CD4-positive, alpha-beta memory T cell (primary cell): ENCODE data around the gene CFAP91. TPM values are rescaled to one million over a fixed set of nuclear protein-coding genes. Genes with fewer than 3 reads are reported as not detected.
"Not testable (repeated sequence)": the region's sequence is repeated elsewhere in the genome, so short reads cannot be mapped to it uniquely, and the experiment has no call there.

Experiments used
- CTCF ChIA-PET: fragments of 350-600 bp; sonication (Branson Sonifier 250); formaldehyde crosslinking; loops from one replicate; lab custom pipeline; 2021; ENCODE audit warnings: inconsistent platforms; ENCODE audit not compliant: partially characterized antibody; lab: Charles Lee
- POLR2A ChIA-PET: fragments of 350-600 bp; sonication (Branson Sonifier 250); formaldehyde crosslinking; loops from one replicate; lab custom pipeline; 2021; ENCODE audit not compliant: partially characterized antibody; lab: Charles Lee
- DNase-seq, 5 donors: peaks; one replicate each; pipeline versions ENCODE4 v3.0.0 to v3.0.0-alpha.2; 2020 to 2022; ENCODE audit warnings: mixed read lengths in 1 of 5
- H3K27ac ChIP-seq: one replicate; pipeline ENCODE4 v1.7.0; 2013; ENCODE audit warnings: low read depth, low read length
- H3K27me3 ChIP-seq: 2 replicates; pipeline ENCODE4 v1.7.0; 2013; ENCODE audit warnings: mild to moderate bottlenecking, low read length, moderate library complexity; ENCODE audit not compliant: insufficient read depth
- H3K36me3 ChIP-seq: 2 replicates; pipeline ENCODE4 v1.7.0; 2013; ENCODE audit warnings: mild to moderate bottlenecking, low read length, moderate library complexity; ENCODE audit not compliant: insufficient read depth
- H3K4me1 ChIP-seq: 2 replicates; pipeline ENCODE4 v1.7.0; 2013; ENCODE audit warnings: mild to moderate bottlenecking, low read length, moderate library complexity; ENCODE audit not compliant: insufficient read depth
- H3K4me3 ChIP-seq, 2 donors: one replicate each; pipeline ENCODE4 v1.7.0; 2013; ENCODE audit warnings: low read length in 2 of 2, mild to moderate bottlenecking in 1 of 2
- H3K9me3 ChIP-seq, 2 donors: one replicate each; pipeline ENCODE4 v1.7.0; 2013; ENCODE audit warnings: low read length in 2 of 2, control low read depth in 1 of 2; ENCODE audit not compliant: control insufficient read depth in 1 of 2
- H3K27ac Mint-ChIP-seq, 7 donors: one replicate each; pipeline ENCODE4 v1.8.0; 2020 to 2021; ENCODE audit warnings: mixed read lengths in 7 of 7, mild to moderate bottlenecking in 6 of 7, inconsistent platforms in 3 of 7, moderate library complexity in 3 of 7
- H3K27me3 Mint-ChIP-seq, 2 donors: one replicate each; pipeline ENCODE4 v1.8.0; 2020 to 2021; ENCODE audit warnings: mixed read lengths in 2 of 2
- H3K36me3 Mint-ChIP-seq, 2 donors: one replicate each; pipeline ENCODE4 v1.8.0; 2020 to 2021; ENCODE audit warnings: mixed read lengths in 2 of 2, inconsistent platforms in 1 of 2, mild to moderate bottlenecking in 1 of 2
- H3K4me1 Mint-ChIP-seq, 4 donors: one replicate each; pipeline ENCODE4 v1.8.0; 2020 to 2021; ENCODE audit warnings: mixed read lengths in 4 of 4, mild to moderate bottlenecking in 1 of 4
- H3K4me3 Mint-ChIP-seq, 8 donors: one replicate each; pipeline ENCODE4 v1.8.0; 2020 to 2021; ENCODE audit warnings: mixed read lengths in 8 of 8, mild to moderate bottlenecking in 7 of 8, moderate library complexity in 6 of 8, inconsistent platforms in 3 of 8
- H3K9me3 Mint-ChIP-seq, 8 donors: one replicate each; pipeline ENCODE4 v1.8.0; 2020 to 2021; ENCODE audit warnings: mixed read lengths in 8 of 8, mild to moderate bottlenecking in 5 of 8, inconsistent platforms in 3 of 8, moderate library complexity in 1 of 8
- intact Hi-C: fragments of 100-400 bp; cut with micrococcal nuclease; formaldehyde crosslinking; loops from one replicate; pipeline ENCODE4 v1.15.1; 2023
- polyA plus RNA-seq, 2 donors: library from polyadenylated mRNA; unstranded; fragments of 300-500 nt; fragmentation: Illumina TruSeq; gene quantifications; one replicate each; pipeline ENCODE4 v1.2.3, GENCODE V29; 2021
- total RNA-seq, 2 experiments: library from RNA; stranded (reverse); gene quantifications; one replicate each; pipeline ENCODE4 v1.2.3, GENCODE V29; 2021

Gene CFAP91
- total and polyA plus RNA-seq, 4 experiments from 2014 or later, result 0.48 to 0.58 TPM; not detected in 2

GRCh38 chr3:119678209-119678608, 24.6 kb upstream of the CFAP91 start:
- H3K4me3 ChIP-seq, H3K27me3 ChIP-seq, H3K9me3 Mint-ChIP-seq, H3K9me3 ChIP-seq, H3K27me3 Mint-ChIP-seq, H3K4me3 Mint-ChIP-seq, DNase-seq, H3K27ac ChIP-seq: not testable (repeated sequence)
- ChIA-PET POLR2A (interaction anchor here (0.7 to 2.4 kb wide), 4 partner anchors 180 to 438 kb away, joined by 3 to 20 read pairs (median 6); partner anchors contain the start of genes B4GALT4, GSK3B and TIMMDC1), CTCF (interaction anchor here (1.5 to 4.4 kb wide), 2 partner anchors 98 to 795 kb away, joined by 3 to 42 read pairs; no protein-coding TSS in a partner anchor)
- peaks cover 28% of the 10 kb centered on the region for H3K4me1 ChIP-seq
- peaks cover 15% of the 10 kb centered on the region for H3K36me3 ChIP-seq
- Mint-ChIP-seq H3K36me3 (peaks cover 9 to 21% of the 10 kb centered on the region in 2 donors), H3K4me1 (peaks cover 24 to 32% (median 29%) of the 10 kb centered on the region in 4 donors), H3K27ac (peak overlapping the region in 2 of 7 donors; percentile 24 to 41)
- intact Hi-C loops, result loop anchor here (5.0 to 10.0 kb wide), 4 partner anchors 443 to 1064 kb away; partner anchors contain the start of genes GTF2E1, LRRC58, NDUFB4 and RABL3

DNA sequence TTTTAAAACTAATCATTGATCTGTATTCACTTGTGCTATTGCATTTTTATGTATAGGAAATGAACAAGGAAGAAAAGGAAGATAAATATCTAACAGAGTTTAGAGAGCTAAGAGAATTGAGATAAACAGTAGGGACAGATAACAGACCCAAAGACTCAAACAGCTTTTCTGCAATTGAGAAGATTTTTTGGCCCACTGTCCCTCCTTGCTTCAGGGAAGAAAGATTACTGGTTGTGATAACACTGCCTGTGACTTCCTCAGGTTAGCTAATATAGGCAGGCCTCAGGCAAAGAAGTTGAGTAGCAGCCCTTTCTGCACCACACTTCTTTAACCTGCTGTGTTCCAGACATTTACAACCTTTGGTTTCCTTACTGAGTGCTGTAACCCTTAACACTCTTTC, 22.9 kb upstream of the CFAP91 start:
- DNase-seq, result no peak
- peaks cover 4% of the 10 kb centered on the region for H3K36me3 ChIP-seq
- H3K9me3 ChIP-seq, result no peaks in the 10 kb centered on the region
- Mint-ChIP-seq H3K4me3 (no peak overlapping the region), H3K9me3 (no peaks in the 10 kb centered on the region), H3K27me3 (no peaks in the 10 kb centered on the region), H3K27ac (no peak overlapping the region), H3K4me1 (peaks cover 22 to 28% (median 25%) of the 10 kb centered on the region in 4 donors), H3K36me3 (peaks cover 4 to 16% of the 10 kb centered on the region in 2 donors)
- H3K27ac ChIP-seq, result no peak overlapping the region
- peaks cover 24% of the 10 kb centered on the region for H3K4me1 ChIP-seq
- H3K27me3 ChIP-seq, result no peaks in the 10 kb centered on the region
- ChIA-PET POLR2A (no interaction called here), CTCF (interaction anchor here (1.0 to 4.4 kb wide), 3 partner anchors 80 to 796 kb away, joined by 3 to 42 read pairs (median 9); no protein-coding TSS in a partner anchor)
- intact Hi-C loops, result loop anchor here (2.0 to 10.0 kb wide), 5 partner anchors 445 to 1062 kb away; partner anchors contain the start of genes GTF2E1, LRRC58, NDUFB4 and RABL3
- H3K4me3 ChIP-seq, result no peak overlapping the region

- no peaks in the 10 kb centered on the region for H3K9me3 Mint-ChIP-seq
- no peak for DNase-seq
- peaks cover 0 to 4% of the 10 kb centered on the region in 2 donors for H3K36me3 Mint-ChIP-seq
- no peak overlapping the region for H3K4me3 Mint-ChIP-seq
- Histone ChIP-seq H3K27me3 (no peaks in the 10 kb centered on the region), H3K9me3 (no peaks in the 10 kb centered on the region), H3K27ac (no peak overlapping the region), H3K36me3 (no peaks in the 10 kb centered on the region), H3K4me3 (no peak overlapping the region), H3K4me1 (peaks cover 10% of the 10 kb centered on the region)
- peaks cover 9 to 14% (median 12%) of the 10 kb centered on the region in 4 donors for H3K4me1 Mint-ChIP-seq
- ChIA-PET POLR2A (no interaction called here), CTCF (interaction anchor here (0.7 to 4.4 kb wide), 12 partner anchors 9 to 798 kb away, joined by 3 to 42 read pairs (median 4); partner anchors contain the start of genes ARHGAP31, B4GALT4, POGLUT1 and TEX55)
- H3K27ac Mint-ChIP-seq, result no peak overlapping the region
- intact Hi-C loops, result loop anchor here (1.0 to 2.0 kb wide), 2 partner anchors 406 to 582 kb away; no protein-coding TSS in a partner anchor
- peaks cover 0 to 1% of the 10 kb centered on the region in 2 donors for H3K27me3 Mint-ChIP-seq
Measured at GRCh38 chr3:119681279-119681678, 21.5 kb upstream of the CFAP91 start.

DNA sequence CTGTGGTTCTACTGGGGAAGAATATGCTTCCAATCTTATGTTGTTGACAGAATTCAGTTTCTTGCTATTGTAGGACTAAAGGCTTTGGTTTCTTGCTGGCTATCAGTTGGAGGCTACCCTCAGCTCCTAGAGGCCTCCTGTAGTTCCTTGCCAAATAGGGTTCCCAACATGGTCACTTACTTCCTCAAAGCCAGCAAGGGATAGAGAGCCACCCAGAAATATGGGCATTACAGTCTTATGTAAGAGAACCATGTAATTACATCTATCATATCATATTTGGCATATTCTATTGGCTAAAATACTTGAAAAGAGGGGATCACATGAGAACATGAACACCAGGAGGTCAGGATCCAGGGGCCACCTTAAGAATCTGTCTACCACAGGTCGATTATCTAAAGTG, 19.4 kb upstream of the CFAP91 start:
- CTCF ChIA-PET, result no interaction called here
- Mint-ChIP-seq H3K36me3 (no peaks in the 10 kb centered on the region), H3K9me3 (peaks cover 0 to 5% (median under 1%) of the 10 kb centered on the region in 8 donors), H3K27me3 (peaks cover under 1 to 1% of the 10 kb centered on the region in 2 donors), H3K27ac (no peak overlapping the region), H3K4me1 (no peaks in the 10 kb centered on the region), H3K4me3 (no peak overlapping the region)
- POLR2A ChIA-PET, result no interaction called here
- no peak overlapping the region for H3K4me3 ChIP-seq
- no peaks in the 10 kb centered on the region for H3K36me3 ChIP-seq
- intact Hi-C loops, result no loop called here
- H3K27ac ChIP-seq, result no peak overlapping the region
- no peaks in the 10 kb centered on the region for H3K4me1 ChIP-seq
- no peaks in the 10 kb centered on the region for H3K9me3 ChIP-seq
- H3K27me3 ChIP-seq, result no peaks in the 10 kb centered on the region
- DNase-seq, result no peak

DNA sequence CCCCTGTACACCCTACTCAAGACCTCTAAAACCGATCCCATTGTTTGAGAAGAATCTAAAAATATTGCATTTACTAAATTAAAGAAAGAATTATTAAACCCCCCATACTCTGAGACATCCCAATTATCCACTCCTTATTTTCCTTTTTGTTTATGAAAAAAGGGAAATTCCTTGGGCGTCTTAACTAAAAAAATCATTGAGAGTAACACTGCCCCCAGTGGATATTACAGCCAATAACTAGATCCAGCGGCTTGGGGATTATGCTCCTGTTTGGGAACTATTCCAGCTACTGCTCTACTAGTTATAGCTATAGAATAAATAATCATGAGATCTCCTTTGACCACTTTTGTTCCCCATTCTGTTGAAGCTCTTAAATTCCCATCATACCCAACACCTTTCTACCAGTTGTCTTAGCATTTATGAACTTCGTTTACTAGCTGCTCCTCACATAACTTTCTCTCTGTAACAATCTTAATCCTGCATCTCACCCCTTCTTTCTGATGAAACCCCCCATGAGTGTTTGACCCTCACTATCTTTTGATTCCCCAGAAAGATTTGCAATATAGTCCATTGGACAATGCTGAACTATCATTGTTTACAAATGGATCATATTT, 12.7 kb upstream of the CFAP91 start:
- Mint-ChIP-seq H3K4me3 (no peak overlapping the region), H3K9me3 (peaks cover 0 to 5% (median 2%) of the 10 kb centered on the region in 8 donors), H3K27me3 (peaks cover 3% of the 10 kb centered on the region in 2 donors), H3K27ac (no peak overlapping the region), H3K36me3 (no peaks in the 10 kb centered on the region), H3K4me1 (no peaks in the 10 kb centered on the region)
- no peaks in the 10 kb centered on the region for H3K9me3 ChIP-seq
- no peak overlapping the region for H3K27ac ChIP-seq
- no peaks in the 10 kb centered on the region for H3K27me3 ChIP-seq
- POLR2A ChIA-PET, result no interaction called here
- intact Hi-C loops, result no loop called here
- no peaks in the 10 kb centered on the region for H3K36me3 ChIP-seq
- CTCF ChIA-PET, result interaction anchor here (0.8 to 1.9 kb wide), 7 partner anchors 9 to 420 kb away, joined by 3 to 8 read pairs (median 4); partner anchors contain the start of gene COX17
- no peak overlapping the region for H3K4me3 ChIP-seq
- no peak for DNase-seq
- H3K4me1 ChIP-seq, result no peaks in the 10 kb centered on the region

GRCh38 chr3:119695480-119695879, 7.3 kb upstream of the CFAP91 start:
- no peaks in the 10 kb centered on the region for H3K9me3 ChIP-seq
- H3K27me3 ChIP-seq, result no peaks in the 10 kb centered on the region
- ChIA-PET CTCF (no interaction called here), POLR2A (interaction anchor here (0.7 kb wide), 1 partner anchor 13 kb away, joined by 3 read pairs; no protein-coding TSS in a partner anchor)
- Mint-ChIP-seq H3K4me3 (no peak overlapping the region), H3K27ac (peak overlapping the region in 1 of 7 donors; percentile 47), H3K4me1 (peaks cover 9 to 13% (median 10%) of the 10 kb centered on the region in 4 donors), H3K9me3 (no peaks in the 10 kb centered on the region), H3K27me3 (peaks cover 0 to 2% of the 10 kb centered on the region in 2 donors), H3K36me3 (no peaks in the 10 kb centered on the region)
- intact Hi-C loops, result no loop called here
- no peak overlapping the region for H3K27ac ChIP-seq
- no peaks in the 10 kb centered on the region for H3K36me3 ChIP-seq
- H3K4me3 ChIP-seq, result no peak overlapping the region
- H3K4me1 ChIP-seq, result peaks cover 5% of the 10 kb centered on the region
- no peak for DNase-seq

DNA sequence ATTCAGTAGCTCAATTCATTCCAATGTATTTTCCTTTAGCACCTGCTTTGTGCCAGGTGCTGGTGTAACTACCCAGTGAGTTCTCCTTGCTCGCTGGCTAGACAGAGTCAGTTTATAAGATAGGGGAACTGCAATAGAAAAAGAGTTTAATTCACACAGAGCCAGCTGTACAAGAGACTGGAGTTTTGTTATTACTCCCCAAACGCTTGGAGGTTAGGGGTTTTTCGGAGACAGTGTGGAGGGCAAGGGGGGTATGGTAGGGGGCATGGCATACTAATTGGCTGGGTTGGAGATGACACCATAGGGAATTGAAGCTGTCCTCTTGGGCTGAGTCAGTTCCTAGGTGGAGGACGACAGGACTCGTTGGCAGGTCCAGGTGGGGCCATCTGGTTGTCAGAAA, 5.4 kb upstream of the CFAP91 start:
- no peak overlapping the region for H3K4me3 Mint-ChIP-seq
- intact Hi-C loops, result no loop called here
- H3K4me3 ChIP-seq, result no peak overlapping the region
- CTCF ChIA-PET, result interaction anchor here (0.7 kb wide), 1 partner anchor 42 kb away, joined by 3 read pairs; no protein-coding TSS in a partner anchor
- H3K27me3 Mint-ChIP-seq, result peaks cover 0 to 2% of the 10 kb centered on the region in 2 donors
- no peak overlapping the region for H3K27ac ChIP-seq
- no peak for DNase-seq
- no peaks in the 10 kb centered on the region for H3K27me3 ChIP-seq
- peaks cover 15 to 31% (median 18%) of the 10 kb centered on the region in 4 donors for H3K4me1 Mint-ChIP-seq
- POLR2A ChIA-PET, result no interaction called here
- peaks cover 22% of the 10 kb centered on the region for H3K4me1 ChIP-seq
- H3K9me3 ChIP-seq, result no peaks in the 10 kb centered on the region
- H3K36me3 Mint-ChIP-seq, result no peaks in the 10 kb centered on the region
- no peak overlapping the region for H3K27ac Mint-ChIP-seq
- H3K36me3 ChIP-seq, result no peaks in the 10 kb centered on the region
- H3K9me3 Mint-ChIP-seq, result no peaks in the 10 kb centered on the region
